ENCODE measurements around the gene ATP2A3.

ATP2A3 gene

DNA sequence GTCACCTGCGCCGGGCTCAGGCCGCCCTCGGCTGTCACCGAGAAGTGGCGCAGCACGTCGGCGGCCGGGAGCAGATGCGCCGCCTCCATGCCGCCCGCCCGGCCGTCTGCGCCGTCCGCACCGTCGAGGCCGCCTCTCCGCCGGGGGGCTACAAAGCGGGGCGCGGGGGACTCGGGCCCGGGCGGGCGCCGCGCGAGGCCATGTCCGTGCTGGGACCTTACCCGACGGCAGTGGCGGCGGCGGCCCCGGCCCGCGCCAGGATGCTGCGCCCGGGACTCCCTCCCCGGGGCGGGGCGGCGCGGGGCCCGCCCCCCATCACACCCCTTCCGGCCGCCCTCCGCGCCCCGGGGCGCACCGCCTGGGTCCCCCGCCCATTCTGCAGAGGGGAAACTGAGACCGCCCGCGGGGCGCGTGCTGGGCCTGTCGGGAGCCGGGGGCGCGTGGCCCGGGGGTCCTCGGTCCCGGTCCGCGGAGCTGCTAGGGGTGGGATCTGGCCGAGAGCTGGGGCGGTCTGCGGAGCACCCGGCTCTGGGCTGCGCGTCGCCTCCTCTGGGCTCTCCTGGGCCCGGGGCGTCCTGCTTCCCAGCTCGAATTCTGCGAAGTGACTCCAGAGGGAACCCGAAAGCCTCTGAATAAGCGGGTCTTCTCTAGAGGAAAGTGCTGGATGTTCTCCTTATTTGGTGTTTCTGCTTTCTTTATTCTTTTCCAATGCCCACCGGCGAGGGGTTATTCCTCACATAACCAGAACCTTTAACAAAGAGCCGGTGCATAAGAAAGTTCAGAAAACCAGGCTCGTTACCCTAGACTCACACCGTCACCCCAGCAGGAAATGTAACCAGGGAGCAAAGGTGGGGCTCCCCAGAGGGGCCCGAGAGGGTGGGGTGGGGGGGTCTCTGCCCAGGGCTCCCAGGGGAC, at the start of gene ATP2A3:
Gene ATP2A3 (minus strand): TSS at position 235 of the 915 bp plus-strand sequence. CDS start 146 bp downstream, at position 89.
- no peak for DNase-seq (ENCODE audit: low read depth)

DNA sequence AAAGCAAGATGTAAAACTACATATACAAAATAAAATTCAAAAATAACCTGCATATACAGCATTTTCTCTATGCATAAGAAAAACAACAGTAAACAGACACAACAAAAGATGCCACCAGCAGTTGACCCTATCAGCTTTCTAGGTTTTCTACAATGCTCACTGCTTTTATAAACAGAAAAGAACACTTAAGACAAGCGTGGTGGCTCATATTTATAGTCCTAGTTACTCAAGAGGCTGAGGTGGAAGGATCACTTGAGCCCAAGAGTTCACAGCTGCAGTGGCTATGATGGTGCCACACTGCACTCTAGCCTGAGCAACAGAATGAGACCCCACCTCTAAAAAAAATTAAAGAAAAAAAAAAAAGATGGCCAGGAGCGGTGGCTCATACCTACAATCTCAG, 46.5 kb upstream of the ATP2A3 start:
- no peak for DNase-seq (ENCODE audit: low read depth)

DNA sequence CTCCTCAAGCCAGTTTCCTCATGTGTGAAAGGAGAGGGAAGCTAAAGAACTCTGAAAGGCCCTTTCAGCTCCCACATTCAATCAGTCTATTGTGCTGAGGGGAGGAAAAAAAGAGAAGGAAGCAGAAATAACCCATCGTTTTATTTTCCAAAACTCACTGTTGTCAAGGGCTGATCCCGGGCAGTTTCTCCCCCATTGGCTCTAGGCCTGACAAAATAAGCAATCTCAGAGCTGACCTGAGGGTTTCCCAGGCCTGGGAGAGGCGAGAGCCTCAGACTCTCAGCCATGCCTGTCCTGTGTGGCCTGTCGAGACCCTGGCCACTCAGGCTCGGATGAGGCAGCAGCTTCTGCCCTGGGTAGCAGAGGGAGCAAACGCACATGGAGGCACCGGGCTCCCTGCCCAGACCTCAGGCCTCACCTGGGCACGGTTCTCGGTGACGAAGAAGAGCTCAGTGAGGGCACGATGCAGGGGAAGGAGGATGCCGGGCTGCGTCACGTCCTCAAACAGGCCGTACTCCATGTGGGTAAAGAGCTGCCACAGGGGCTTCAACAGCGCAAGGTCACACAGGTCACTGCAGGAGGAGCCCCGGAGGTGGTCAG, 45.0 kb upstream of the ATP2A3 start:
- no peak for DNase-seq (ENCODE audit: low read depth)

DNA sequence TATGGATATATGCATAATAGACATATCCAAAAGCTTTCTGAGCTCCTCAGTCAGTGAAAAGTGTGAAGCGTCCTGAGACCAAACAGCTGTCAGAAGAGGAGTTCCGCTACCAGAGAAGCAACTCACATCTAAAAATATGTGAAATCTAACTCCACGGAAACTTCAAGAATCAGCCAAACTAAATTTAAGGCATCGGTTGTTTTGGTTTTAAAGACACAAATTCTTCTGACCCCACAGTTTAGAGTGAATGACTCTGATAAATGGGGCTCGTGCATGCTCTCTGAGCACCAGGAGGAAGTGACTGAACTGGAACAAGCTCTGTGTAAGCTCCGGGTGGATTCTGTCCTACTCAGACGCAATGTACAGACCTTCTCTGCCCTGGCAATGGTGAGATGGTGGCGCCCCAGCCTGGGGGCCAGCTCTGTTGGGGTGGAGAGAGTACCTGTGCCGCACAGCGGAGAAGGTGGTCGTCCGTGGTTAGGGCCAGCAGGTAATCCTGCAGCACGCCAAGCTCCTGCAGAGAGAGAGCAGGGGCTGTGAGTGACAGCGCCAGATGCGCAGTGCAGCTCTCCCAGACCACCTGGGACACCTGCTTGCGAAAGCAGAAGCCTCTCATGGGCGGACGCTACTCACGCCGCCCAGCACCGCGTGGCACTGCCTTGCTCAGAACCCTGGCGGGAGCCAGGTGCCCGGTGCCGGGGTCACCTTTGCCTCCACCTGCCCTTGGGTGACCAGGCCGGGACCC, 44.4 kb upstream of the ATP2A3 start:
- no peak for DNase-seq (ENCODE audit: low read depth)

DNA sequence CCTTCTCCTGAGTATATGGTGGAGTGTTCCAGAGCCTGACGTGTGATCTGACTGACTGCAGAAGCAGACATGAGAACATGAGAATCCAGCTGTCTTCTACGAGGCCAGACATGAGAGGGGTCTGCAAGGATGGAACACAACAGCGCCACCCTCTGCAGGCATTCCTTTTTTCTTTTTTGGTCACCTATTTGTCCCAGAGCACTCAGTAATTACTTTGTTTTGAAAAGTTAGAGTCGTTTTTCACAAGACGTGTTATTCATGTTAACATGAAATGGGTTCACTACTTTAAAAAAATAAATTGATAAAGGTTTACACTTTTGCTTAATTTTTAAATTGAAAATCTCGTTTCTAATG, 43.8 kb upstream of the ATP2A3 start:
- no peak for DNase-seq (ENCODE audit: low read depth)

DNA sequence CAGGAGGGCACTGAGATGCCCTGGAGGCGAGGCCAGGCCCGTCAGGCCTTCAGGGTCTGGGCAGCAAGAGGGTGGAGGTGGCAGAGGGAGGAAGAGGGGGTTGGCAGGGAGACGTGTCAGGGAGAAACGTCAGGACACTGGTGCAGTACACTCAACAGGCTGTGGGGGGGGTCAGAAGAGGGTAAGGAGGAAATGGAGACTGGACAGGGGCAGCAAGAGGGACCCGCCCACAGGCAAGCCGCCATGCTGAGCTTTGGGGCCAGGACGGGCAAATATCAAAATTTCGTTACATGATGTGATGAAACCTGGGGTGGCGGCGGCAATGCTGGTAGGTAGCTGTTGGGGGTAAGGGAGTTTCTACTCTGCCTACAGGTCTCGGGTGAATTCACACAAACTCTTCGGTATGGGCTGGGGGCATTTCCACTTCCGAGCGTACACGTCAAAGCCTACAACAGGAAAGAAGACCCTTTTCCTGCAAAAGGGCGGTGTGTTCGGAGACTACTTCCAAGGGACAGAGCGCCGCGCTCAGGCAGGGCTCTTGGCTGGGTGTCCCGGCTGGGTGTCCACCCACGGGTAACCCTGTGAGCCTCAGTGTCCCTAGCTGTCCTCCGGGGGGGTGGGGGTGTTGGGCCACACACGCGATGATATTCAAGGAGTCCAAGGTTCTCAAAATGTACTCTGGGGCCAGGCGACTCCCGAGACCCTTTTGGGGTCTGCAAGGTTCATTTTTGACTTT, 43.3 kb upstream of the ATP2A3 start:
- DNase-seq (ENCODE audit: low read depth): no peak

DNA sequence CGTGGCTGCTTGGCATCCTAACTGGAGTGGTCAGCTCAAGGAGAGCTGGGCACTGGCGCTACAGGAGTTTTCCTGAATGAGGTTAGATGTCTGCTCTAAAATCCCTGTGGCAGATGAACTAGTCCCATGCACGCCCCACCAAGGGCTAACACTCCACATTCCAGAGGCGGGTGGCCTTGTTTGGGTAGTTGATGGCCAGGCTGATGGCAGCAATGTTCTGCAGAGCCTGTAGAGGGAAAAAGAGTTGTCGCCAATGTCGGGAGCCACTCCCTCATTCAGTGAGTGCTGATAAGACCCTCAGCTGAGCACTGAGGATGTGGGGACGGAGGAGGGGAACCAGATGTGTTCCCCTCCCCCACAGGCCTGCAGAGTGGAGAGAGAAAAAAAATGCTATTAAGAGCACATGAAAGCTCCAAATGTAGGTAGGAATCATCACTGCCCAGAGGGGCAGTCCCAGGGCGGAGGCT, 42.5 kb upstream of the ATP2A3 start:
- no peak for DNase-seq (ENCODE audit: low read depth)

DNA sequence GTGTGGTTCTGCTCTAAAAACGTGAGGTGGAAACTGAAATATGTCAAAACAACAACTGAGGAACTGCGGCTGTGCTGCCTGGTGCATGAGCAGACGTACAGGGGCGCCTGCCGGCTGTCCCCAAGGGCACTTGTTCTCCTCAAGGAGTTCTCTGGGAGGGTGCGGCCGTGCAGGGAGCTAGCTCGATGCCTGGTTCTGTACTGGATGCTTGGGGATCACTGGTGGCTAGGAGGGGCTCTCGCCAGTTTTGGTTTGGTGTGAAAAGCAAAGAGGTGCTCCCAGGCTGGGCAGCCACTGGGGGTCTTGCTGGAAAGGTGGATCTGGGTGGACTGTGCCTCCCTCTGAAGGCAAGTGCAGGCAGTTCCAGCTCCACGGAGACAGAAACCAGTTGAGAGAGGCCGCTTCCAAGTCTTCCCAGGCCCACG, 41.9 kb upstream of the ATP2A3 start:
- no peak for DNase-seq (ENCODE audit: low read depth)

DNA sequence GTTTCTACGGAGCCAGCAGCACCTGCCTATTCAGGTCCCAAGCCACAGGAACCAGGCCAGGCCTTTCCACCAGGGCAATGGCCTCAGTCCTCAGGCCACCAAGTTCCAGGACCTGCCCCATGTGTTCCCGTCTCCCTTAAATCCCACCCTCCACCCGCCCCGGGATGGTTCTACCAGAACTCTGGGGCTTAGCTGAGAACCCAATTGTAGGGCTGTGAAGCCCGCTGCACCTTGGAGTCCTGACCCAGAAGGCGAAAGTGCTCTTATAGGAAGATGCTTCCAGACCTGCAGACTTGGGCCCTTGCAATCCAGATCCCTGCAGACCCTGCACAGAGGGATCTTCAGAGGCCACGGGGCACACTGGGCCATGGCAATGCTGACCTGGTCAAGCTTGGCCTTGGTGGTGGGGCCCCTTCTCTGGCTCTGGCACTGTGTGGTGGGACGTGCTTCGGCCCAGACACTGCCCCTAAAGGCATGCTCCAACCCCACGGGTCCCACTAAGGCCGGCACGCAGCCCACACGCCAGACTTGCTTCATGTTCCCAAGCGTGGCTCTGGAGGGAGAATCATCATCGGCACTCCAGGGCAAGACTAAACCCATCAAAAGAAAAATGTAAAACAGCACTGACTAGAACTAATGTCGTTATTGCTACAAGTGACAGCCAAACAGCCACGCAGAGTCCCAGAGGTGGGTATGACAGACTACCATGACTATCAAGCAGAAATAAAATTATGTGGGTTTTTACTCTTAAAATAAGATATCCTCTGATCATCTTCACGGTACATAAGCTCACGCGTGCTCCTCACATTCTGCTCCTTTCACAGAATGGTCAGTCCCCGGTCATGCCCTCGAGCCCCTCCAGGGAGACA, 41.3 kb upstream of the ATP2A3 start:
- no peak for DNase-seq (ENCODE audit: low read depth)

DNA sequence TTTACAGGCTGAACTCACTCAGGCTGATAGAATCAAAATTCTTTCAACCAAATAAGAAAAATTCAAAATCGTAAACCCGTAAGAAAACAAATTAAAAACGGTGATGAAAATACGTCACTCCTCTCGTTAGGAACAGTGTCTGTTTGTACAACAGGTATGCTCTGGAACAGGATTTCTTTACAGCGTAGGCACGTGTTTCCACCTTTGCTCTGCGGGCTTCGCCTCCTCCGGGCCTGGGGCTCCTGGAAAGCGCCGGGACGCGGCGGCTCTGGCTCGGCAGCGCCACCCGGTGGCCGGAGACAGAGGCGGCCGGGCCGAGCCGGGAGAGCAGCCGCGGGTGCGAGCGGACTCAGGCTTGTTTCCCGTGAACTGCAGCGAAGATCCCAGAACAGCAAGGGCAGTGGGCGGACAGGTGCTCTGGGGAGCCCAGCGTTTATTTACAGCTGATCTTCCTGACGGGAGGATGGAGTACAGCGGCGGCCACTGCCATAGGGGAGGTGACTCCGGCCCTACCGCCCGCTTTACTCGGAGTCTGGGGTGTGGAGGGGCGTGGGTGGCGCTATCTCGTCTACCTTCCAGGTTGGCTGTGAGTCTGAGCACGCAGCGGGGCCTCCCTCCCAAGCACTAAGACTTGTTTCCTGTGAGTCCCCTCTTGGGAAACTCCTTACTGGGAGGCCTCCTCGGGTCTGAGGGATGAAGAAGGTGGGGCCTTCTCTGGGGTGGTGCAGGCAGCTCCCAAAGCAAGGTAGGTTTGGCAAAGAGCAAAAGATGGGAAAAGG, 40.5 kb upstream of the ATP2A3 start:
- no peak for DNase-seq (ENCODE audit: low read depth)

DNA sequence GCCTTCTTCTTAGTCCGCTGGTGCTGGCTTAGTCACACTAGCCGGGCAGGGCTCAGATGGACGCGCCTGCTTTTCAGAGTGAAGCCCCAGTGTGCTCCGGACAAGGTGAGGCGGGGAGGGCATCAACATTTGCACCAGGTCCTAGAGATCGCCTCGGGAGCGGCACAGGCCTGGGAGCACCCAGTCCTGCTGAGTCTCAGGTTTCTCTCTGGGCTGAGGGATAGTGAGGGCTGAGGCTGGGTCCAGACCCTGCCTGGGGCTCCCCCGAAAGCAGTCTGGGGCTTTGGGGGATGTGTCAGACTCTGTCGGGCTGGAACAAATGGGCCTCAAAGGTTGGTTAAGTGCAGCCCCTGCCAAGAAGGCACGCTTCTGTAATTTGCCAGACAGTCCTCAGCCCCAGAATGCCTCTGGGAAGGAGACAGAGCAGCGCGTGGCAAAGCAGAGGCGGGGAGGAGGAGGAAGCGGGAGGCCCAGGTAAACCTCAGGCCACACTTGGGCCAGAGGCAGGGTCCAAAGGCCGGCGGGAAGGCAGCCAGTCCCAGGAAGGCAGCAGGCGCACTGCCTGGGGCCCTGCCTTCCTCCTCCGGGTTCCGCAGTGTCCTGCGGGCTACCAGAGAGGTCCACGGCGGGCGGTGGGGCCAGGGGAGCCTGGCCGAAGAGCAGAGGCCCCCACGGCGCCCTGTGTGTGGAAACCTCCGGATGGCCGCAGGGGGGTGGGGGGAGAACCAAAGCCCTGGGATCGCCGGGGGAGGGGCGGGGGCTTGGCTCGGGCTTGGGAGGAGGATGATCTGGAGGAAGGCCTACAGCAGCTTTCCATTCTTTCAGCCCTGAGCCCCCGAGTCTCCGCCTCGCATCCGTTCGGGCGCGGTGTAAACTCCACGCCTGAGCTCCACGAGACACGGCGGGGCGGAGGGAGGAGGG, 39.5 kb upstream of the ATP2A3 start:
- DNase-seq (ENCODE audit: low read depth): no peak

DNA sequence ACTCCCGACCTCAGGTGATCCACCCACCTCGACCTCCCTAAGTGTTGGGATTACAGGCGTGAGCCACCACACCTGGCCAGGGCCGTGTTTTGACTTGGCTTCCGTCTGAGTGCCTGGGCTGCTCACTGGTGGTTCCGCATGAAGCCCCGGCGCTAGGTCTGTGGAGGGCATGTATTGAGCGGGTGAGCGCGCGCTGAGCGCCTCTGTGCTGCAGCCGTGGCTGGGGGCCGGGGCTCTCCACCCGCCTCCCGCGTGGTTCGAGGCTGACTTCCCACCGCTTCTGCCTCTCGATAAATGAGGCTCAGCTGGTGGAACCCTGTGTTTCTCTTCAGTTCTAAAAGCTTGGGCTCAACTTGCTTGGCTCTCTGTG, 38.9 kb upstream of the ATP2A3 start:
- DNase-seq (ENCODE audit: low read depth): no peak

DNA sequence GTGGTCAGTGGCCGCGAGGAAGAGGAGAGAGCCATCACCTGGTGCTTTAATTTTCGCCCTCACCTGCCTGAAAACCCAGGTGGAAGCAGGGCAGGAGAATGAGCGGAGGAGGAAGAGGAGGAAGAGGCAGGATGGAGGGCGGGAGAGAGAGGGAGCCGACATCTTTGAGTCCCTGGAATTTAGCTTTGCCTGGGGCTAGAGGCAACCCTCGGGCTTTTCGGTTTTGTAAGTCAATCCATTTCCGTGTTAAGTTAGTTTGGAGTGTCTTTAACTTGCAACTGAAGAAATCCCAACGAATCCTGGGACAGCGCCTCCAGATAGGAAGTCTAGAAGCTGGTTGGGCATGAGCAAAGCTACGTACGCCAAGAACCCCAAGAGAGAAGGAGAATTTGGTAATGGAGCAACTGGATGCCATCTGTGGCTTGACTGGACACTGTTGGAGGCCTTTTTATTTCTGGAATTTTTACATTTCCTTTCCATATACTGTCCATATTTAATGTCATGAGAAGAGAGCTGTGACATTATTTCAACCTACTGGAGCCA, 36.9 kb upstream of the ATP2A3 start:
- DNase-seq (ENCODE audit: low read depth): peak; percentile 61

DNA sequence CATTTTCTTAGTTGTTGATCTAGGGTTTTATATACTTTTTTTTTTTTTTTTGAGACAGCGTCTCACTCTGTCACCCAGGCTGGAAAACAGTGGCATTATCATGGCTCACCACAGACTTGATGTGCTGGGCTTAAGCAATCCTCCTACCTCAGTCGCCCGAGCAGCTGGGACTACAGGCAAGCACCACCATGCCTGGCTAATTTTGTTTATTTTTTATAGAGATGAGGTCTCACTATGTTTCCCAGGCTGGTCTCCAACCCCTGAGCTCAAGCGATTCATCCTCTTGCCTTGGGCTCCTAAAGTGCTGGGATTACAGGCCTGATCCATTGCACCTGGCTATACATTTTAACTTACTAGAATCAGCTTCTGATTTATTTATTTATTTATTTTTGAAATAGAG, 34.2 kb upstream of the ATP2A3 start:
- DNase-seq (ENCODE audit: low read depth): no peak

DNA sequence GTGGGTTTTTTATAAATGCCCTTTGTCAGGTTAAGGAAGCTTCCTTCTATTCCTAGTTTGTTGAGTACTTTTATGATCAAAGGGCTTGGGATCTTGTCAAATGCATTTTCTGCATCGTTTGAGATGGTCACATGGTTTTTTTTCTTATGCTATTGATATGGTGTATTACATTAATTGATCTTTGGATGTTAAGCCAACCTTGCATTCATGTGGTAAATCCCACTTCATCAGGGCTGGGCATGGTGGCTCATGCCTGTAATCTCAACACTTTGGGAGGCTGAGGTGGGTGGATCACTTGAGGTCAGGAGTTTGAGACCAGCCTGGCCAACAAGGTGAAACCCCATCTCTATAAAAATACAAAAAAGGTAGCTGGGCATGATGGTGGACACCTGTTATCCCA, 30.8 kb upstream of the ATP2A3 start:
- DNase-seq (ENCODE audit: low read depth): no peak

DNA sequence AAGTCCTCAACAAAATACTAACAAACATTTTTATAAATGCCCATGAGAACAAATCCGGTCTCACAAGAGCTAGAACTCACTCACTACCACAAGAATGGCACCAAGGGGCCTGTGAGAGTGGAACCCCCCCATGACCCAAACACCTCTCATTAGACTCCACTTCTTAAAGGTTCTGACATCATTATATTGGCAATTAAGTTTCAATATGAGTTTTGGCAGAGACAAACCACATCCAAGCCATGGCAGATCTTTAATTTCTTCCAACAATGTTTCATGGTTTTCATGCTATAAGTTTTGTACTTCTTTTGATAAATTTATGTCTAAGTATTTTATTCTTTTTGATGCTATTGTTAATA, 30.0 kb upstream of the ATP2A3 start:
- DNase-seq (ENCODE audit: low read depth): no peak

DNA sequence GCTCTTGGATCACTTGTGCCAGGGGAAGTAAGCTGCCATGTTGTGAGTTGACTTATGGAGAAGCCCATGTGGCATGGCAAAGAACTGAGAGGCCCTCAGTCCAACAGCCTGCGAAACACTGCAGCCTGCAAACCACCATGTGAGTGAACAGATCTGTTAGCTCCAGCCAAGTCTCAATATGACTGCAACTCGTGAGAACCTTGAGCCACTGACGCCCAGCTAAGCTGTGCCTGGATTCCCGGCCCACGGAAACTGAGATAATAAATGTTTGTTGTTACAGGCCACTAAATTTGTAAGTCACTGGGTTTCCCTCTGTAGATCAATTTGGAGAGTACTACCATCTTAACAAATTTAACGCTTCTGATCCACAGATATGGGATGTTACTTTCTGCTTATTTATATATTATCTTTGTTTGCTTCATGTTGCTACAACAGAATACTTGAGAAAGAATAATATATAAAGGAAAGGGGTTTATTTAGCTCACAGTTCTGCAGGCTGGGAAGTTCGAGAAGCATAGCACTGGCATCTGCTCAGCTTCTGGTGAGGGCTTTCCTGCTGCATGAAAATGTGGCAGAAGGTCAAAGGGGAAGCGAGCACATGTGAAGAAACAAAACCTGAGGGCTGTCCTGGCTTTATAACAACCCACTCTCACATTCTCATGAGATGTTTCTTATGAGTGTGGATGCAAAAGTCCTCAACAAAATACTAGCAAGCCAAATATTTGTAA, 29.4 kb upstream of the ATP2A3 start:
- DNase-seq (ENCODE audit: low read depth): no peak

DNA sequence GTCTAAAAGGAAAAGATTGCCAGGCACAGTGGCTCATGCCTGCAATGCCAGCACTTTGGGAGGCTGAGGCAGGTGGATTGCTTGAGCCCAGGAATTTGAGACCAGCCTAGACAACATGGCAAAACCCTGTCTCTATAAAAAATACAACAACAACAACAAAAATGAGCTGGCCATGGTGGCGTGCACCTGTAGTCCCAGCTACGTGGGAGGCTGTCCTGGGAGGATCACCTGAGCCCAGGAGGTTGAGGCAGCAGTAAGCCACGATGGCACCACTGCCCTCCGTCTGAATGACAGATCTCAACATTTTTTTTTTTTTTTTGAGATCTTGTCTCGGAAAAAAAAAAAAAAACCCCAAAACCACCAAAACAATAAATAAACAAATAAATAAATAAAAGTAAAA, 28.1 kb upstream of the ATP2A3 start:
- DNase-seq (ENCODE audit: low read depth): no peak

All from fibroblast of gingiva (primary cell).